PC-9 (cell line): ENCODE measurements around the gene TEX44. TPM values are rescaled to one million over a fixed set of nuclear protein-coding genes. Genes with fewer than 3 reads are reported as not detected.

Source experiments
- BruUV-seq: library from RNA; stranded (reverse); fragments of 400-500 nt; replicated peaks from 2 replicates; lab custom pipeline; 2021; lab: Mats Ljungman, UMichigan
- CTCF ChIA-PET: fragments of 300-600 bp; sonication (Branson Sonifier 250); formaldehyde crosslinking; loops from one replicate; lab custom pipeline; 2022; ENCODE audit warnings: antibody characterized with exemption; lab: Charles Lee
- POLR2A ChIA-PET: fragments of 300-600 bp; sonication (Branson Sonifier 250); formaldehyde crosslinking; loops from one replicate; lab custom pipeline; 2022; ENCODE audit warnings: antibody characterized with exemption; ENCODE audit not compliant: unreplicated experiment; lab: Charles Lee
- DNase-seq, 2 experiments: peaks; one replicate each; pipeline versions ENCODE4 v3.0.0 to v3.0.0-alpha.2; 2015 to 2022; ENCODE audit warnings: mixed read lengths in 1 of 2
- H2AFZ ChIP-seq: fragments of 200-600 bp; sonication (generic); 2 replicates; pipeline ENCODE4 v1.8.1; 2017; ENCODE audit warnings: antibody characterized with exemption
- H3F3A ChIP-seq: fragments of 200-600 bp; sonication (generic); 2 replicates; pipeline ENCODE4 v1.8.1; 2017; ENCODE audit warnings: antibody characterized with exemption, mild to moderate bottlenecking, low read depth; ENCODE audit not compliant: insufficient read depth
- H3K27ac ChIP-seq: fragments of 200-600 bp; sonication (generic); 2 replicates; pipeline ENCODE4 v1.6.1; 2016; ENCODE audit warnings: mixed run types
- H3K27me3 ChIP-seq: fragments of 200-600 bp; sonication (generic); 2 replicates; pipeline ENCODE4 v1.6.1; 2016; ENCODE audit warnings: low read depth, mixed run types; ENCODE audit not compliant: insufficient read depth
- H3K36me3 ChIP-seq: fragments of 200-600 bp; sonication (generic); 2 replicates; pipeline ENCODE4 v1.6.1; 2016; ENCODE audit warnings: low read depth, mixed run types
- H3K4me1 ChIP-seq: fragments of 200-600 bp; sonication (generic); replicated peaks from 2 replicates; pipeline ENCODE4 v1.6.1; 2016; ENCODE audit warnings: mixed run types; ENCODE audit not compliant: insufficient read depth
- H3K4me2 ChIP-seq: fragments of 200-600 bp; sonication (generic); 2 replicates; pipeline ENCODE4 v1.6.1; 2017; ENCODE audit warnings: mixed run types
- H3K4me3 ChIP-seq: fragments of 200-600 bp; sonication (generic); 2 replicates; pipeline ENCODE4 v1.6.1; 2016; ENCODE audit warnings: mixed run types
- H3K79me2 ChIP-seq: fragments of 200-600 bp; sonication (generic); 2 replicates; pipeline ENCODE4 v1.6.1; 2017; ENCODE audit warnings: low read depth, mixed run types
- H3K9me2 ChIP-seq: fragments of 200-600 bp; sonication (generic); 2 replicates; pipeline ENCODE4 v1.8.1; 2017; ENCODE audit warnings: mild to moderate bottlenecking; ENCODE audit not compliant: insufficient read depth
- H3K9me3 ChIP-seq: fragments of 200-600 bp; sonication (generic); 2 replicates; pipeline ENCODE4 v1.8.1; 2016; ENCODE audit warnings: low read depth; ENCODE audit not compliant: insufficient read depth
- H4K20me1 ChIP-seq: fragments of 200-600 bp; sonication (generic); 2 replicates; pipeline ENCODE4 v1.8.1; 2017; ENCODE audit not compliant: insufficient read depth
- EZH2 ChIP-seq: fragments of 200-600 bp; sonication (generic); IDR thresholded peaks from 2 replicates; pipeline ENCODE4 v1.8.0; 2017; ENCODE audit warnings: antibody characterized with exemption, low read depth
- intact Hi-C: fragments of 100-400 bp; cut with micrococcal nuclease; formaldehyde crosslinking; loops from one replicate; pipeline ENCODE4 v1.10.0; 2022; ENCODE audit not compliant: unreplicated experiment
- total RNA-seq: library from RNA; stranded (reverse); gene quantifications from 2 replicates; pipeline ENCODE4 v1.2.3, GENCODE V29; 2021
- TF ChIP-seq, protein P1 (sequence below): fragments of 200-600 bp; sonication (generic); conservative IDR thresholded peaks from 2 replicates; pipeline ENCODE4 v1.6.1; 2017; ENCODE audit warnings: mixed run types, antibody characterized with exemption, mild to moderate bottlenecking, moderate library complexity

TEX44 gene
- total RNA-seq, 1 experiment from 2014 or later = not detected

GRCh38 chr2:231597627-231598026 is 5.0 kb downstream of the TEX44 start:
- no peak overlapping the region for H3K27ac ChIP-seq
- H4K20me1 ChIP-seq = no peaks in the 10 kb centered on the region
- ChIA-PET CTCF (no interaction called here), POLR2A (no interaction called here)
- H3K36me3 ChIP-seq = no peaks in the 10 kb centered on the region
- DNase-seq = no peak
- no peak overlapping the region for H3K4me2 ChIP-seq
- TF ChIP-seq, protein P1, sequence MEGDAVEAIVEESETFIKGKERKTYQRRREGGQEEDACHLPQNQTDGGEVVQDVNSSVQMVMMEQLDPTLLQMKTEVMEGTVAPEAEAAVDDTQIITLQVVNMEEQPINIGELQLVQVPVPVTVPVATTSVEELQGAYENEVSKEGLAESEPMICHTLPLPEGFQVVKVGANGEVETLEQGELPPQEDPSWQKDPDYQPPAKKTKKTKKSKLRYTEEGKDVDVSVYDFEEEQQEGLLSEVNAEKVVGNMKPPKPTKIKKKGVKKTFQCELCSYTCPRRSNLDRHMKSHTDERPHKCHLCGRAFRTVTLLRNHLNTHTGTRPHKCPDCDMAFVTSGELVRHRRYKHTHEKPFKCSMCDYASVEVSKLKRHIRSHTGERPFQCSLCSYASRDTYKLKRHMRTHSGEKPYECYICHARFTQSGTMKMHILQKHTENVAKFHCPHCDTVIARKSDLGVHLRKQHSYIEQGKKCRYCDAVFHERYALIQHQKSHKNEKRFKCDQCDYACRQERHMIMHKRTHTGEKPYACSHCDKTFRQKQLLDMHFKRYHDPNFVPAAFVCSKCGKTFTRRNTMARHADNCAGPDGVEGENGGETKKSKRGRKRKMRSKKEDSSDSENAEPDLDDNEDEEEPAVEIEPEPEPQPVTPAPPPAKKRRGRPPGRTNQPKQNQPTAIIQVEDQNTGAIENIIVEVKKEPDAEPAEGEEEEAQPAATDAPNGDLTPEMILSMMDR = no peak
- no peak for TF ChIP-seq EZH2
- H3K4me1 ChIP-seq = no peaks in the 10 kb centered on the region
- no peaks in the 10 kb centered on the region for H3K9me3 ChIP-seq
- H3K9me2 ChIP-seq = no peaks in the 10 kb centered on the region
- no peaks in the 10 kb centered on the region for H3K79me2 ChIP-seq
- H2AFZ ChIP-seq = no peak overlapping the region
- no peaks in the 10 kb centered on the region for H3K27me3 ChIP-seq
- H3F3A ChIP-seq = peaks cover 4% of the 10 kb centered on the region
- intact Hi-C loops = no loop called here
- H3K4me3 ChIP-seq = no peak overlapping the region
- no TSS peak for BruUV-seq

DNA sequence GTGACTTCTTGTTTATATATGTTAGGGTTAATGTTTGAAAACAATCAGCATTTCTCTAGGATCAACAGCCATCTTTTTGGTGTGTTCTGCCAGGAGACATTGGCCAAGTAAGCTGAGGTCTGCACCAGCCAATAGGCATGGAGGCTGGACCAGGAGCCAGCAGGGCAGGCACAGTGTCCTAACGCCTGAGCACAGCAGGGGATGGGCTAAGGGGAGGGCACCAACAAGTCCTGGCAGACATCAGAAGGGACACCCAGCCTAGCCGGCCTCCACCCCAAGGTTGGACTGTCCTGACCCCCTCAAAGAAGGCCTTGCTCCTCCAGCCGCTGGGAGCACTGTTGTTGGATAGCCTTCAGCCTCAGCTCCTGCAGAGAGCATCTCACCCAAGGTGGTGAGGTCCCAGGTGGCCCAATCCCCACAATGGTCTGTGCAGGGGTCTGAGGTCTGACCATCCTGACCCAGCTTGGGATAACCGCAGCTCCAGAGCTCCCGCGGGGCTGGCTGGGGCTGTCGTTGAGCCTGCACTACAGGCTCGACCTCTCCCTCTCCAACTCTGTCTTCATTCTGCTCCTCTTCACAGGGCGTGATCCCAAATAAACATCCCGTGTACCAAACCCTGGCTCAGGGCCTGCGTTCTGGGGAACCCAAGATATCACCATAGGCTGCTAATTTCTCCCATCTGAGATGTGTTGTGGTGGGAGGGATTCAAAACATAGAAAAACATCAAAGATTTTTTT is 8.1 kb downstream of the TEX44 start:
- H3K4me2 ChIP-seq = no peak overlapping the region
- TF ChIP-seq EZH2 = no peak
- TF ChIP-seq, protein P1 = no peak
- peaks cover 13% of the 10 kb centered on the region; the same call in 1 of the 2 replicates for H3K4me1 ChIP-seq
- H3F3A ChIP-seq = peaks cover 12% of the 10 kb centered on the region
- no peaks in the 10 kb centered on the region for H4K20me1 ChIP-seq
- H3K79me2 ChIP-seq = no peaks in the 10 kb centered on the region
- ChIA-PET POLR2A (interaction anchor here (0.5 kb wide), 1 partner anchor 14 kb away, joined by 5 read pairs; no protein-coding TSS in a partner anchor), CTCF (interaction anchor here (0.6 to 1.2 kb wide), 4 partner anchors 7 to 114 kb away, joined by 3 to 6 read pairs (median 4); no protein-coding TSS in a partner anchor)
- H3K36me3 ChIP-seq = no peaks in the 10 kb centered on the region
- H3K27me3 ChIP-seq = no peaks in the 10 kb centered on the region
- BruUV-seq = no TSS peak
- H3K27ac ChIP-seq = no peak overlapping the region
- no peaks in the 10 kb centered on the region for H3K9me2 ChIP-seq
- no peak overlapping the region for H2AFZ ChIP-seq
- no peak overlapping the region for H3K4me3 ChIP-seq
- intact Hi-C loops = loop anchor here (1.0 kb wide), 1 partner anchor 37 kb away; no protein-coding TSS in a partner anchor
- no peaks in the 10 kb centered on the region for H3K9me3 ChIP-seq
- DNase-seq = no peak

DNA sequence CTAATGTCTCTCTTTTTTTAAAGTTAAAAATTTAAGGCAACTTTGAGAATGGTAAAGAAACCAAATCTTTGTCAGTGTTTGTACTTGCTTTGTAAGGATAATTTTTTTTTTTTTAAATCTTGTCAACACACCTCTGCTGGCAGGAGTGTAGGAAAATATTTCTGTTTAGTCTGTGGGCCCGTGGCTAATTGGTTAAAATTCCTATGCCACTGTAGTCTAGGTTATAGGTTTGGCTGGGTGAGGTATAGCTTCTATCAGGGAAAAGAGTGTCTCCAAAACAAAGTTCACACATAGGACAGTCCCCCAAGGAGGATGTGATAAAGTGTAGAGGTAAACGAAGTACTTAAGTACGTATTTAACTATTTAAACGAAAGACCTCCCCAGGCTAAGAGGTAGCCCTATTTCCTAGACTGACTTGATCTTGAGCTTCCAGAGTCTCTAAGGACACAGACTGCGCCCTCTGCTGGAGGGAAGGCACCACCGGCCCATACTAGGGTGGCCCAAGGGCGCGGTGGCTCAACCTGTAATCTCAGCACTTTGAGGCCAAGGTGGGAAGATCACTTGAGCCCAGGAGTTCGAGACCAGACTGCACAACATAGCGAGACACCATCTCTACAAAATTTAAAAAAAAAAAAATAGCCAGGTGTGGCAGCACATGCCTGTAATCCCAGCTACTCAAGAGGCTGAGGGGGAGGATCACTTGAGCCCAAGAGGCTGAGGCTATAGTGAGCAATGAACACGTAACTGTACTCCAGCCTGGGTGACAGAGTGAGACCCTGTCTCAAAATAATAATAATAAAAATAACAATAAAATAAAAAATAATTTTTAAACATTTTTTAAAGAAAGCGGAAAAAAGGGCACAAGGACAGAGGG is 8.9 kb downstream of the TEX44 start:
- DNase-seq = peak; percentile 67 to 80
- BruUV-seq = no TSS peak
- intact Hi-C loops = loop anchor here (1.0 kb wide), 1 partner anchor 38 kb away; no protein-coding TSS in a partner anchor
- H3K27me3 ChIP-seq = no peaks in the 10 kb centered on the region
- CTCF ChIA-PET = interaction anchor here (0.6 to 1.2 kb wide), 3 partner anchors 8 to 84 kb away, joined by 3 to 6 read pairs (median 3); no protein-coding TSS in a partner anchor
- peaks cover 12% of the 10 kb centered on the region for H3F3A ChIP-seq
- H3K4me2 ChIP-seq = no peak overlapping the region
- POLR2A ChIA-PET = interaction anchor here (0.7 kb wide), 2 partner anchors 65 to 113 kb away, joined by 3 to 7 read pairs; no protein-coding TSS in a partner anchor
- no peak overlapping the region for H3K4me3 ChIP-seq
- no peaks in the 10 kb centered on the region for H4K20me1 ChIP-seq
- TF ChIP-seq, protein P1 = peak; percentile 88
- TF ChIP-seq EZH2 = no peak
- H3K36me3 ChIP-seq = no peaks in the 10 kb centered on the region
- H3K9me2 ChIP-seq = no peaks in the 10 kb centered on the region
- H2AFZ ChIP-seq = no peak overlapping the region
- H3K9me3 ChIP-seq = no peaks in the 10 kb centered on the region
- peaks cover 13% of the 10 kb centered on the region; the same call in 1 of the 2 replicates for H3K4me1 ChIP-seq
- H3K79me2 ChIP-seq = no peaks in the 10 kb centered on the region
- no peak overlapping the region for H3K27ac ChIP-seq
